Astrocyte (in vitro differentiated cells and primary cell): Measurements from ENCODE around the gene SET. TPM values are rescaled to one million over a fixed set of nuclear protein-coding genes. Genes with fewer than 3 reads are reported as not detected.

Experiments
- DNase-seq: peaks from one replicate; pipeline ENCODE4 v3.0.0-alpha.2; 2010; ENCODE audit warnings: low read depth
- FAIRE-seq: peaks from 2 replicates; lab custom pipeline; 2011; peaks lifted over from hg19 to GRCh38; lab: Jason Lieb, UNC
- H2AFZ ChIP-seq: 2 replicates; pipeline ENCODE4 v1.6.0; 2012; ENCODE audit warnings: low read depth, low read length, inconsistent platforms
- H3K27ac ChIP-seq: 2 replicates; pipeline ENCODE4 v1.5.1; 2011; ENCODE audit warnings: low read depth, low read length, inconsistent platforms
- H3K27me3 ChIP-seq: 2 replicates; pipeline ENCODE4 v1.6.0; 2011; ENCODE audit warnings: low read length, inconsistent platforms; ENCODE audit not compliant: insufficient read depth
- H3K36me3 ChIP-seq: 2 replicates; pipeline ENCODE4 v1.5.1; 2011; ENCODE audit warnings: low read length, inconsistent platforms; ENCODE audit not compliant: insufficient read depth
- H3K4me1 ChIP-seq: 2 replicates; pipeline ENCODE4 v1.5.1; 2011; ENCODE audit warnings: low read length, inconsistent platforms; ENCODE audit not compliant: insufficient read depth
- H3K4me2 ChIP-seq: 2 replicates; pipeline ENCODE4 v1.6.0; 2012; ENCODE audit warnings: low read length, inconsistent platforms
- H3K4me3 ChIP-seq: 2 replicates; pipeline ENCODE4 v1.5.1; 2011; ENCODE audit warnings: low read depth, mild to moderate bottlenecking, low read length, inconsistent platforms; ENCODE audit not compliant: insufficient read depth
- H3K79me2 ChIP-seq: 2 replicates; pipeline ENCODE4 v1.6.0; 2012; ENCODE audit warnings: mild to moderate bottlenecking, low read length, inconsistent platforms; ENCODE audit not compliant: insufficient read depth
- H3K9ac ChIP-seq: 2 replicates; pipeline ENCODE4 v1.6.0; 2012; ENCODE audit warnings: mild to moderate bottlenecking, low read length, inconsistent platforms
- H3K9me3 ChIP-seq: 2 replicates; pipeline ENCODE4 v1.5.1; 2012; ENCODE audit warnings: low read depth, mild to moderate bottlenecking, low read length, inconsistent platforms; ENCODE audit not compliant: insufficient read depth
- H4K20me1 ChIP-seq: 2 replicates; pipeline ENCODE4 v1.6.0; 2012; ENCODE audit warnings: low read length, inconsistent platforms; ENCODE audit not compliant: insufficient read depth
- H3K27ac Mint-ChIP-seq: one replicate; pipeline ENCODE4 v1.8.0; 2021; ENCODE audit warnings: mild to moderate bottlenecking, mixed read lengths; ENCODE audit not compliant: unreplicated experiment
- H3K27me3 Mint-ChIP-seq: one replicate; pipeline ENCODE4 v1.8.0; 2021; ENCODE audit warnings: low read depth, mixed read lengths; ENCODE audit not compliant: unreplicated experiment
- H3K36me3 Mint-ChIP-seq: one replicate; pipeline ENCODE4 v1.8.0; 2021; ENCODE audit warnings: low read depth, mixed read lengths; ENCODE audit not compliant: unreplicated experiment
- H3K4me1 Mint-ChIP-seq: one replicate; pipeline ENCODE4 v1.8.0; 2021; ENCODE audit warnings: low read depth, mixed read lengths; ENCODE audit not compliant: unreplicated experiment
- H3K4me3 Mint-ChIP-seq: one replicate; pipeline ENCODE4 v1.8.0; 2021; ENCODE audit warnings: mild to moderate bottlenecking, moderate library complexity, mixed read lengths; ENCODE audit not compliant: unreplicated experiment
- H3K9me3 Mint-ChIP-seq: one replicate; pipeline ENCODE4 v1.8.0; 2021; ENCODE audit warnings: mild to moderate bottlenecking, mixed read lengths; ENCODE audit not compliant: unreplicated experiment
- EZH2 ChIP-seq: IDR thresholded peaks from 2 replicates; pipeline ENCODE4 v1.6.1; 2012; ENCODE audit warnings: mild to moderate bottlenecking, low read length, inconsistent platforms; ENCODE audit not compliant: insufficient read depth
- total RNA-seq: library from RNA; stranded (reverse); gene quantifications from 2 replicates; pipeline ENCODE4 v1.2.1, GENCODE V29; 2021
- TF ChIP-seq, protein P1 (sequence below): IDR thresholded peaks from 2 replicates; pipeline ENCODE4 v1.5.1; 2011; ENCODE audit warnings: low read depth, mild to moderate bottlenecking, inconsistent platforms, low read length, moderate library complexity; ENCODE audit not compliant: insufficient read depth

Gene SET
- total RNA-seq, 1 donor from 2014 or later: 397 TPM

DNA sequence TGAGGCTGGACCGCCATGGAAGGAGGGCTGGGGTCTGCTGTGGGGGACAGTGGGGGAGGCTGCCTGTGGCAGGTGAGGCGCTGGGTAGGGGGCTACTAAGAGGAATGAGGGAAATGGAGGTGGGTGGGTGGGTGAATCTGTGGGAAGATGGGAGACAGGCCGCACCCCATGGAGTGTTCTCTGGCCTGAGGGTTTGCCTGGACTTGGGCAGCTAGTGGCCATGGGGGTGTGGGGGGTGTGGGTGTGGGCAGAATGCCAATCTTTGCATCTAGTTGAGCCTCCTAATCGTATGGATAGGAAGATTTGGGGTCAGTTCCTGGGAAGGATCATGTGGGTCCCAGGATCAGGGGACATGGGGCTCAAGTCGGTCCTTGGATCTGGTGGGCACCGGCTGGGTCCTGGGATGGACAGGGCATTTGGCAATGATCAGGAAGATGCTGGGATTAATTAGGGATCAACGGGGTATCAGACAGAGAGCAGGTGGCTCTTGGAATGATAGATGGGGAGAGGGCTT, 34.4 kb downstream of the SET start:
- H3K4me1 ChIP-seq: peaks cover 7% of the 10 kb centered on the region
- peak overlapping the region; percentile 74 for H3K9ac ChIP-seq
- H3K79me2 ChIP-seq: no peaks in the 10 kb centered on the region
- peak overlapping the region; percentile 63 for H3K4me3 ChIP-seq
- Mint-ChIP-seq H3K27me3 (no peaks in the 10 kb centered on the region), H3K36me3 (peaks cover 3% of the 10 kb centered on the region), H3K4me3 (peak overlapping the region; percentile 88), H3K4me1 (peaks cover 3% of the 10 kb centered on the region), H3K27ac (peak overlapping the region; percentile 35), H3K9me3 (no peaks in the 10 kb centered on the region)
- no peaks in the 10 kb centered on the region for H3K36me3 ChIP-seq
- DNase-seq (no peak), FAIRE-seq (no peak)
- no peaks in the 10 kb centered on the region for H4K20me1 ChIP-seq
- no peak for TF ChIP-seq EZH2
- TF ChIP-seq, protein P1, sequence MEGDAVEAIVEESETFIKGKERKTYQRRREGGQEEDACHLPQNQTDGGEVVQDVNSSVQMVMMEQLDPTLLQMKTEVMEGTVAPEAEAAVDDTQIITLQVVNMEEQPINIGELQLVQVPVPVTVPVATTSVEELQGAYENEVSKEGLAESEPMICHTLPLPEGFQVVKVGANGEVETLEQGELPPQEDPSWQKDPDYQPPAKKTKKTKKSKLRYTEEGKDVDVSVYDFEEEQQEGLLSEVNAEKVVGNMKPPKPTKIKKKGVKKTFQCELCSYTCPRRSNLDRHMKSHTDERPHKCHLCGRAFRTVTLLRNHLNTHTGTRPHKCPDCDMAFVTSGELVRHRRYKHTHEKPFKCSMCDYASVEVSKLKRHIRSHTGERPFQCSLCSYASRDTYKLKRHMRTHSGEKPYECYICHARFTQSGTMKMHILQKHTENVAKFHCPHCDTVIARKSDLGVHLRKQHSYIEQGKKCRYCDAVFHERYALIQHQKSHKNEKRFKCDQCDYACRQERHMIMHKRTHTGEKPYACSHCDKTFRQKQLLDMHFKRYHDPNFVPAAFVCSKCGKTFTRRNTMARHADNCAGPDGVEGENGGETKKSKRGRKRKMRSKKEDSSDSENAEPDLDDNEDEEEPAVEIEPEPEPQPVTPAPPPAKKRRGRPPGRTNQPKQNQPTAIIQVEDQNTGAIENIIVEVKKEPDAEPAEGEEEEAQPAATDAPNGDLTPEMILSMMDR: no peak
- no peaks in the 10 kb centered on the region for H3K9me3 ChIP-seq
- H3K4me2 ChIP-seq: peak overlapping the region; percentile 81
- no peaks in the 10 kb centered on the region for H3K27me3 ChIP-seq
- peak overlapping the region; percentile 70 for H2AFZ ChIP-seq
- no peak overlapping the region for H3K27ac ChIP-seq

DNA sequence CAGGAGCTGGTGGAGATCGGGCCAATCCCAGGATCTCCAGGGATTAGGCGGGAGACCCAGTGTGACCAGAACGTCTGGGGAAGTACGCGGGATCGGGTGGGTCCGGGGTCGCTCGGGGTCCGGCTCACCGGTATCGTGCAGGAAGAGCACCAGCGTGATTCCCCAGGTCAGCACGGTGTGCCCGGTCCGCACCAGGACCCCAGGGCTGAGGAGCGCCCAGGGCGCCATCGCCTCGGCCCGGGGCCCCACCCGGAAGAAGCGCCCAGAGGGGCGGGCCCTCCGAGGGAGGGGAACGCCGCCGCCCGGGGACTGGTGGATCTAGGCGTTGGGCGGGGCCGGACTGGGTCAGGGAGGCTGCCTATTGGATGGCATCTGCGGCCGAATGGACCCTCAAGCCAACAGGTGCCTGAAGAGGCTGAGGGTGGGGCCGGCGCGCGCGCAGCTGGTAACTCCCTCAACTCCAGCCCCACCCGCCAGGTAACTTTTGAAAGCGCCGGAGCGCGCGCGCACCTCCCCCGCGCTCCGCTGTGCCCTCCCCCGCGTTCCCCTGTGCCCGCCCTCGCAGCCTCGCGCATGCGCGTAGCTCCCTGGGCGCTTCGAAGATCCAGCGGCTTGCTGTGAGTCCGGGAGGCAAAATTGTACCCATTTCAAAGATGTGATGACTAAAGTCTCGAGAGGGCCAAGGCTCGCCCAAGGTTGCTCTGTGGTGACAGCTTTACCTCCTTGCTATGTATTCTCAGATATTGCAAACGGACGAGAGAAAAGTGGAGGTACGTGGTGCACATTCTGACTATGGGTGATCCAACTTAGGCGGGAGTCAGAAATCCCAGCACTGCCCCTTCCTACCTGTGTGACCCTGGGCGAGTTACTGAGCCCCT, 35.1 kb downstream of the SET start, which contains the start of gene ZDHHC12:
TSS of gene ZDHHC12 (minus strand) at position 262 of the 878 bp plus-strand sequence. CDS start at position 228, 34 bp downstream.
- H3K4me1 ChIP-seq: peaks cover 7% of the 10 kb centered on the region
- H3K27me3 ChIP-seq: no peaks in the 10 kb centered on the region
- H3K27ac Mint-ChIP-seq: peak within 1 kb of the TSS; percentile 35
- peak within 1 kb of the TSS; percentile 74 for H3K9ac ChIP-seq
- H3K27me3 Mint-ChIP-seq: no peaks in the 10 kb centered on the region
- H3K36me3 Mint-ChIP-seq: peaks cover 4% of the 10 kb centered on the region
- peak within 1 kb of the TSS; percentile 63 for H3K4me3 ChIP-seq
- peak within 1 kb of the TSS; percentile 88 for H3K4me3 Mint-ChIP-seq
- H2AFZ ChIP-seq: peak within 1 kb of the TSS; percentile 70
- H3K27ac ChIP-seq: no peak within 1 kb of the TSS
- DNase-seq (peak; percentile 89), FAIRE-seq (no peak)
- peaks cover 3% of the 10 kb centered on the region for H3K4me1 Mint-ChIP-seq
- TF ChIP-seq EZH2: no peak
- TF ChIP-seq, protein P1: no peak
- H3K36me3 ChIP-seq: no peaks in the 10 kb centered on the region
- peak within 1 kb of the TSS; percentile 81 for H3K4me2 ChIP-seq
- no peaks in the 10 kb centered on the region for H3K79me2 ChIP-seq
- H4K20me1 ChIP-seq: no peaks in the 10 kb centered on the region
- no peaks in the 10 kb centered on the region for H3K9me3 ChIP-seq
- no peaks in the 10 kb centered on the region for H3K9me3 Mint-ChIP-seq
